SK-N-SH (cell line): ENCODE measurements around the gene SLC35F4.

Experiments used
- CTCF ChIP-seq: fragments of 200-600 bp; sonication (generic); IDR thresholded peaks from 2 replicates; pipeline ENCODE4 v1.6.1; 2017; ENCODE audit warnings: antibody characterized with exemption, mild to moderate bottlenecking, moderate library complexity
- EP300 ChIP-seq, 2 experiments: IDR thresholded peaks; 2 replicates each; pipeline versions ENCODE4 v1.4.0 to v1.6.1; 2012; ENCODE audit warnings: borderline replicate concordance in 1 of 2, low read depth in 1 of 2, low read length in 1 of 2
- FOSL2 ChIP-seq: IDR thresholded peaks from 2 replicates; pipeline ENCODE4 v1.4.0; 2012; ENCODE audit warnings: low read depth, mild to moderate bottlenecking, moderate library complexity, borderline replicate concordance
- GATA2 ChIP-seq: sonication (generic); formaldehyde crosslinking; IDR thresholded peaks from 2 replicates; pipeline ENCODE4 v1.5.0; 2020; ENCODE audit warnings: mild to moderate bottlenecking, missing genetic modification reagents
- NFIC ChIP-seq: IDR thresholded peaks from 2 replicates; pipeline ENCODE4 v1.4.0; 2012; ENCODE audit warnings: borderline replicate concordance
- POLR2AphosphoS5 ChIP-seq: IDR thresholded peaks from 2 replicates; pipeline ENCODE4 v1.6.1; 2012; ENCODE audit warnings: low read depth, low read length
- RCOR1 ChIP-seq: fragments of 150-350 bp; IDR thresholded peaks from 2 replicates; pipeline ENCODE4 v1.6.1; 2017; ENCODE audit warnings: antibody characterized with exemption, low read length
- REST ChIP-seq: IDR thresholded peaks from 2 replicates; pipeline ENCODE4 v1.6.1; 2012; ENCODE audit warnings: mild to moderate bottlenecking, low read depth, low read length, moderate library complexity
- TCF12 ChIP-seq: IDR thresholded peaks from 2 replicates; pipeline ENCODE4 v1.4.0; 2012

- no peak for TF ChIP-seq EP300 (IDR thresholded peaks at IDR 0.05; ENCODE audit: borderline replicate concordance in 1 of 2, low read depth in 1 of 2, low read length in 1 of 2)
- no peak for TF ChIP-seq CTCF
- TF ChIP-seq GATA2 (CRISPR knock-in tag): no peak
- no peak for TF ChIP-seq FOSL2
- TF ChIP-seq RCOR1: no peak
- no peak for TF ChIP-seq POLR2AphosphoS5
- TF ChIP-seq REST: no peak
- TF ChIP-seq NFIC: no peak
- no peak for TF ChIP-seq TCF12
Observed at GRCh38 chr14:57866199-57866705, 360 bp upstream of the SLC35F4 start.
